HG03139 (cell line): ENCODE data around the gene FMN1.

Source experiments
- ATAC-seq: cut with Tn5 transposase; IDR thresholded peaks from one replicate; pipeline ENCODE4 v1.9.1; 2021; ENCODE audit not compliant: unreplicated experiment

Gene FMN1

GRCh38 chr15:32901192-32901591 is 293.3 kb downstream of the FMN1 start:
- no peak for ATAC-seq

GRCh38 chr15:32899126-32899596 is 295.4 kb downstream of the FMN1 start:
- ATAC-seq: no peak

GRCh38 chr15:32898414-32898813 is 296.1 kb downstream of the FMN1 start:
- ATAC-seq: no peak

- no peak for ATAC-seq
These were observed 301.1 kb downstream of the FMN1 start for GRCh38 chr15:32893421-32893820.

- ATAC-seq: no peak
These were observed 305.3 kb downstream of the FMN1 start for GRCh38 chr15:32889214-32889613.

- no peak for ATAC-seq
These were observed 306.2 kb downstream of the FMN1 start for GRCh38 chr15:32888221-32888761.

GRCh38 chr15:32887090-32887489 is 307.4 kb downstream of the FMN1 start:
- no peak for ATAC-seq

- ATAC-seq: no peak
These were observed 308.1 kb downstream of the FMN1 start for GRCh38 chr15:32886459-32886858.

- no peak for ATAC-seq
These were observed 308.8 kb downstream of the FMN1 start for GRCh38 chr15:32885713-32886112.

- no peak for ATAC-seq
These were observed 310.4 kb downstream of the FMN1 start for GRCh38 chr15:32884146-32884545.

GRCh38 chr15:32882955-32883354 is 311.6 kb downstream of the FMN1 start:
- ATAC-seq: no peak

- no peak for ATAC-seq
These were observed 313.0 kb downstream of the FMN1 start for GRCh38 chr15:32881528-32881927.

- ATAC-seq: no peak
These were observed 313.9 kb downstream of the FMN1 start for GRCh38 chr15:32880642-32881041.

- ATAC-seq: no peak
These were observed 314.5 kb downstream of the FMN1 start for GRCh38 chr15:32879980-32880379.

- ATAC-seq: no peak
These were observed 315.4 kb downstream of the FMN1 start for GRCh38 chr15:32878869-32879805.

- ATAC-seq: no peak
These were observed 316.2 kb downstream of the FMN1 start for GRCh38 chr15:32878342-32878741.

GRCh38 chr15:32877252-32878019 is 317.1 kb downstream of the FMN1 start:
- no peak for ATAC-seq

- ATAC-seq: no peak
These were observed 321.0 kb downstream of the FMN1 start for GRCh38 chr15:32873284-32874114.

GRCh38 chr15:32872621-32873283 is 321.8 kb downstream of the FMN1 start:
- ATAC-seq: no peak

- ATAC-seq: no peak
These were observed 322.6 kb downstream of the FMN1 start for GRCh38 chr15:32871883-32872282.
